HG03565 (cell line): ENCODE data around the gene UBE2Q2.
"Not testable (repeated sequence)": the region's sequence is repeated elsewhere in the genome, so short reads cannot be mapped to it uniquely, and the experiment has no call there.

Source experiments
- ATAC-seq: cut with Tn5 transposase; IDR thresholded peaks from one replicate; pipeline ENCODE4 v1.9.1; 2021; ENCODE audit warnings: mild to moderate bottlenecking, moderate library complexity; ENCODE audit not compliant: unreplicated experiment

UBE2Q2 gene

GRCh38 chr15:75842722-75843677, at the start of gene UBE2Q2:
TSS of gene UBE2Q2 (plus strand) at chr15:75843447. CDS start at chr15:75843667, 220 bp downstream.
- peak; percentile 48 for ATAC-seq

GRCh38 chr15:75796321-75796720, 46.9 kb upstream of the UBE2Q2 start:
- no peak for ATAC-seq

DNA sequence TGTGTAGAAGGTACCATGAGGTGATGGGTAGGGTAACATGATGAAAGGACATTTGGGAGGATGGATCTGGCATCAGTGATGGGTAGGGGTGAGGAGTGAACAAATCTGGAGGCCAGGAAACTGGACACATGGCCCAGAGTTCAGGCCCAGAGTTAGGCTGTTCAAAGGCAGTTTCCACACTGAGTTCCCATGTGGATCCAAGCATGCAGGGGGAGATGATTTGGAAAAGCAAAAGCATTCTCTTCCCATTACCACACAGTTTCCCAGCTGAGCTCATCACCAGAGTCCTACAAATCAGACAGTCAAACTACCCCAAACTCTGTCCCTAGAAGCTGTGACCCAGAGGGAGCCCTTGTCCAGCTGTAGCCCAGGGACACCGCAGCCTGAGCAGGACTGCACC, 46.1 kb upstream of the UBE2Q2 start:
- ATAC-seq = not testable (repeated sequence)

DNA sequence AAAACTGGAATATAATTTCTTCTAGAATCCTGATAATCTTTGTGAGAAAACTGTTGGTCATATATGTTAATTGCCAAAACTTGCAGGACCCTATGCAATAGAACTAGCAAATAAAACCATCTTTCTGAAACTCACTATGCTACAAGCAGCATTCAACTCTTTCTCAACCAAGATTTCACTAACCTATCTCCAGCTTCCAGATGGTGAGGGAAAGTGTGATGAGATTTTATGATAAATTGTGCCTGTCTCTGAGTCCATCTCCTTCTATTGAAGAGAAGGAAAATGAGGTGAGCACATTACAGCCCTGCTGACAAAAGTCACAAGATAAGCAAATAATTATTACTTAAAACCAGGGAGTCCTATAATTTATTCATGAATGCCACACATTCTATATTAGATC, 44.1 kb upstream of the UBE2Q2 start:
- no peak for ATAC-seq

DNA sequence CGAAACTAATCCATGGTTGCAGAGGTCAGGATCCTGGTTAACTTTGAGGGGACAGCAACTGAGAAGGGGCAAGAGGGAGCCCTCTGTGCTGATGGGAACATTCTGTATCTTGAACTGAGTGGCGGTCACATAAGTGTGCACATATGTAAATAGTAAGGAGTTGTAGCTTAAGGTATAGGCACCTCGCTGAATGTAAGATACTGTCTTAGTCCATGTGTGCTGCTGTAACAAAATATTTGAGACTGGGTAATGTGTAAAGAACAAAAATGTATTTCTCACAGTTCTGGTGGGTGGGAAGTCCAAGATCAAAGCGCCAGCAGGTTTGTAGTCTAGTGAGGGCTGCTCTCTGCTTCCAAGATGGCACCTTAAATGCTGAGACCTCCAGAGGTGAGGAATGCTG, 42.8 kb upstream of the UBE2Q2 start:
- ATAC-seq = not testable (repeated sequence)

DNA sequence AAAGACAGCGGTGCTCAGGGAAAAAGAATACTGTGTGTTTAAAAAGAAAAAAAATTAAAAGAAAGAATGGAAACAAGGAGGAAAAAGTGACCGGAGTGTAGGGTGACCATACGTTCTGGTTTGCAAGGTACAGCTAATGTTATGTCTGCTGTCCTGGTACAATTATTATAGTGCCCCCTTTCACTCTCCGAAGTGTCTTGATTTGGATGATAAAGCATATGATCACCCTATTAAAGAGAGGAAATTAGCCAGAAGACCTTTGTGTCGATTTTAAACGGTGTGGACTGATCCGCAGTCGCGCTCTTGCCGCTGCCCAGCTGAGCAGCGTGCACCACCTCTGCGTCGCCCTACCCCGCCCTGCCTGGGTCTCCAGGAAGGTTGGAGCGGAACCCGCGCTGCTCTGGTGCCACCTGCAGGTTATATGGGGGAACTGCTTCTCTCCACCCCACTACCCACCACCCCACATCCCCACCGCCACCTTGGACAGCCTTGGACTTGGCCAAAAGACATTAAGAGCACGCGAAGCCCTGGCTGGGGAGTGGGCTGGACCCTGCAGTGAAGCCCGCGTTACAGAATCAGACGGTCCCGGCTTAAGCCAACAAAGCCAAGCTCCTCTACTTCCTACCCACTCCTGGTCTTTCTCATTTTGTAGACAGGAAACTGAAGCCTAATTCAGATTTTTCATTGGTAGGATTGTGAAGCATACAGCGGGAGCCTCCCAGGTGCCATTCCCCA, 41.2 kb upstream of the UBE2Q2 start:
- peak; percentile 79 for ATAC-seq

DNA sequence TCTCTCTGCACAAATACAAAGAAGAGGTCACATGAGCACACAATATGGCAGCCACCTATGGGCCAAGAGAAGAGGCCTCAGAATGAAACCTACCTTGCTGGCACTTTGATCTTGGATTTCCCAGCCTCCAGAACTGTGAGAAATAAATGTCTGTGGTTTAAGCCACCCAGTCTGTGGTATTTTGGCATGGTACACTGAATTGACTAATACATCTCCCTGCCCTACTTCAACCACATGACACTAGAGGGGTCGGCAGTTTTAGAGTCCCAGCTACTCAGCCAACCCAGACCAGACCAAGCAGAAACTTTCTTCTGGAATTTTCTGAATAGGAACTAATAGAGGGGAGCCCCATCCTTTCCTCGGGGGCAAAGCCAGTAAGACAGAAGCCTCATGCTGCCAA, 35.8 kb upstream of the UBE2Q2 start:
- not testable (repeated sequence) for ATAC-seq

DNA sequence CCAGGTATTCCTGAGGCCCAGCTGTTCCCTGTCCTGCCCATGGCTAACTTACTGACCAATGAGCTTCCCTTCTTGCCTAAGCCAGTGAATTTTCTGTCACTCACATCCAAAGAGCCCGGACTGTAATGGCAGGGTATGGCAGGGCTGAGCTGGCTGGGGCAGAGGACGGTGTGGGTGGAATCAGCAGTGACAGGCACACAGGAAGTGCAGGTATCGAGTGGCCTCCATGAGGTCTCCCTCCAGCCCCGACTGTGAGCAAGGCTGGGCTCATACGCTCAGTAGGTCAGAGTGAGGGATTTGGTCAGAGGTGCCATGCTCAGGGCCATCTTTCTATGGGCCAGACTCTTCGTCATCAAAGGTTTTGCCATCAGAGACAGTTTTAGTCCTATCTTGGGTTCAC, 35.2 kb upstream of the UBE2Q2 start:
- not testable (repeated sequence) for ATAC-seq

DNA sequence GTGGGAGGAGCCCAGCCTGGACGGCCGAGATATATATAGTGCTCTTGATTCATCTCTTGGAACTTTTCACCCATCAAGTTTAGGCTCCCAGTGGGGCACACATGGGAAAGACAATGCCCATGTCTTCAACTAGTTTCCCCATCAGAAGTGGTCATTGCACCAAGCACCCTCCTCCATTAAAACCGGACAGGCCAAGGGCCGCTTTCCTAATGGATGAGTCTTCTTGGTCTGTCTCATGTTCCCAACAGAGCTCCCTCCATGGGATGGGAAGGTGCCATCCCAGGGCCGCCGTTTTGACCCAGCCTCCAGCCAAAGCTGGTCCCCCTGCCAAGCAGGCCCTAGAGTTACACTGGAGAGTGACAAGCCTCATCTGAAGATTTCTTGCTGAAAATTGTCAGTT, 34.7 kb upstream of the UBE2Q2 start:
- ATAC-seq = no peak

GRCh38 chr15:75809986-75810750, 33.1 kb upstream of the UBE2Q2 start:
- ATAC-seq = no peak

GRCh38 chr15:75810874-75811498, 32.3 kb upstream of the UBE2Q2 start:
- no peak for ATAC-seq

- ATAC-seq = no peak
Measured at GRCh38 chr15:75811626-75812025, 31.6 kb upstream of the UBE2Q2 start.

- ATAC-seq = no peak
Measured at GRCh38 chr15:75814794-75815193, 28.5 kb upstream of the UBE2Q2 start.

GRCh38 chr15:75815811-75816719, 27.2 kb upstream of the UBE2Q2 start:
- ATAC-seq = no peak

GRCh38 chr15:75817138-75817935, 25.9 kb upstream of the UBE2Q2 start:
- no peak for ATAC-seq

DNA sequence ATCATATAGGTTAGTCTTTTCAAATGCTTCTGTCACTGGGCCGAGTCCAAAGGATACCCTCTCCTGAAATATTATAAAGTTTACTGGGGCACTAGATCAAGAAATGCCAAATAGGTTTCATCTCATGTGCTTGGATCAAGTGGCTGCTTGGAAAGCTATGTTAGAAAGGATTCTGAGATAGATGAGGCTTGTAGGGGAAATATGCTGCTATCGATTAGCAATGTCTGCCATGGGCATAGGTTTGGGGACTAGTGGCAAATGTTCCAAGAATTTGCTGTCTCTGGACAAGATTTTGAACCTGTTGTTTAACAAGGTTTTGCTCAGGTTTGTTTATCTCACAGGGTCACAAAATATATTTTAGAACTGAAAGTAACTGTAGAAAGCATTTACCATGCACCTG, 23.0 kb upstream of the UBE2Q2 start:
- ATAC-seq = no peak

GRCh38 chr15:75821786-75822345, 21.4 kb upstream of the UBE2Q2 start:
- ATAC-seq = no peak

- ATAC-seq = no peak
Measured at GRCh38 chr15:75822685-75823278, 20.5 kb upstream of the UBE2Q2 start.
